ENCODE data around the gene PDS5B. TPM values are rescaled to one million over a fixed set of nuclear protein-coding genes. Genes with fewer than 3 reads are reported as not detected.
"Not testable (repeated sequence)": the region's sequence is repeated elsewhere in the genome, so short reads cannot be mapped to it uniquely, and the experiment has no call there.

PDS5B gene
- total RNA-seq, 2 donors from 2014 or later: 44.0 to 47.1 TPM

DNA sequence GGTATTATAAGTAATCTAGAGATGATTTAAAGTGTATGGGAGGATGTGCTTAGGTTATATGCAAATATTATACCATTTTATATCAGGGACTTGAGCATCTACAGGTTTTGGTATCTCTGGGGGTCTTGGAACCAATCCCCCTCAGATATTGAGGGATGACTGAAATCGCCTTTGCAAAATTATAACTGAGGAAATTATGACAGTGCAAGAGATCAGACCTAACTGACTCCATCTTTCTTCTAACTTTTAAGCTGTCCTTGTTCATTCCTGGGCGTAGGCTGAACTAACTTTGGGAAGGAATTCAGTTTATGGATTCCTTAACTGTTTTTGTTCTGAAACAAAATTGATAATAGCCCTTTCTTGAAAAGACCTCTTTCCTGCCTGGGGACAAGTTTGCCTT lies 239.2 kb downstream of the PDS5B start:
- DNase-seq (ENCODE audit: low spot score): no peak
- H3K27ac ChIP-seq: no peak overlapping the region
- no peaks in the 10 kb centered on the region for H3K9me3 ChIP-seq
- no peaks in the 10 kb centered on the region for H3K27me3 ChIP-seq (replicated peaks; ENCODE audit: insufficient read depth)
- no peaks in the 10 kb centered on the region for H3K36me3 ChIP-seq
- H3K4me3 ChIP-seq: no peak overlapping the region
- no peaks in the 10 kb centered on the region for H3K4me1 ChIP-seq (ENCODE audit: control insufficient read depth in 1 of 2, low read depth in 2 of 2)
- TF ChIP-seq CTCF (IDR thresholded peaks at IDR 0.05): no peak
- ATAC-seq (ENCODE audit: insufficient number of reproducible peaks, low FRiP score, low read depth): no peak

DNA sequence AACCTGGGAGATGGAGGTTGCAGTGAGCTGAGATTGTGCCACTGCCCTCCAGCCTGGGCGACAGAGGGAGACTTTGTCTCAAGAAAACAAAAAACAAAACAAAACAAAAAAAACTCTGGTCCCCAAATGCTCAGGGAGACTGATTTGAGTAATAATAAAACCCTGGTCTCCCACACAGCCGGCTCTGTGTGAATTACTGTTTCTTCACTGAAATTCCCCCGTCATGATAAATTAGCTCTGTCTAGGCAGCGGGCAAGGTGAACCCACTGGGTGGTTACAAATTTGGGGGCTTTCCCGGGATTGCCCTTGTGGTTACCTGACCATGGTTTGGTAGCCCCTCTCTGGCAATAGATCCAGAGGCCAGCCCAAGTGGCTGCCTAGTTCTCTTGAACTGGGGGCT lies 240.1 kb downstream of the PDS5B start:
- not testable (repeated sequence) for H3K27me3 ChIP-seq (replicated peaks; ENCODE audit: insufficient read depth); H3K4me3 ChIP-seq; H3K9me3 ChIP-seq; H3K27ac ChIP-seq; H3K36me3 ChIP-seq; H3K4me1 ChIP-seq (ENCODE audit: control insufficient read depth in 1 of 2, low read depth in 2 of 2); DNase-seq (ENCODE audit: low spot score); ATAC-seq (ENCODE audit: insufficient number of reproducible peaks, low FRiP score, low read depth)

Other genes with a start within 250 kb of the PDS5B start
- 10 to 100 TPM; 17.1 to 31.7 TPM for gene N4BP2L1, start 158.3 kb upstream of the PDS5B start, total RNA-seq
- gene N4BP2L2, start 47.7 kb upstream of the PDS5B start, total RNA-seq: 100 to 1,000 TPM; 135 to 251 TPM